ENCODE results near the gene C2CD4A.
A peak's percentile ranks its signal among the peaks of the same experiment; 100 is the strongest.

The C2CD4A gene

DNA sequence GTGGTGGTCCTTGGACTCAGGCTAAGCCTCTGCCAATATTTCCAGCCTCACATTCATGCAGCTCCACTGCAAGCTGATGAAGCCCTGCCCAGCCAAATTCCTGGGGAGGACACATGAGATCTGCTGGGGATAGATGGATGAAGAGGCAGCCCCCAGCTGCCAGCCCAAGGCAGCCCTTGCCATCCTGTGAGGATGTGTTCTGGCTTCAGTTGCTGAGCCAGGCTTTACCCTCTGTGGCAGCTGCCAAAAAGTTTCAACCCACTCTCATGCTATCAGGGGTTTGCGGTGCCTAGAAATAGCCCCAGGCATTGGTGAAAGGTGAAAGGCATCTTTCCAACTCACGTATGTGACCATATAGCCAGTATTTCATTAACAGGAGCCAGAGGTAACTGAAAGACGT is 37.6 kb downstream of the C2CD4A start:
- DNase-seq = no peak

DNA sequence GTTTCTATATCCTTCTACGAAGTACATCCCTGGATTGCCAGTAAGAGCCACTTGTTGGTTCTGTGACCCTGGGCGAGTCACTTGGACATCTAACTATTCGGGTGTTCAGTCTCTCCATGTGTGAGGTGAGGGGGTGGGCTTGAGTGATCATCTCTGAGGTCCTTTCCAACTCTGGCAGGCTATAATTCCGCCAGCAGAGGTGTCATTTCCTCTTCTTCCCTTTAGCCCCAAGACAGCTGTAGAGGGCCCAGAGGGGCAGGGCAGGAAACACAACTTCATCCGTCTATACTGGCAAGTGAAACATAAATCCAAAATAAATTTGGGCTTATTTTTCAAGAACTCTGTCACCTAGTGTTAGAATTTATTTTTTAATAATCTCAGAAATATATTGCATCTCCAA is 38.1 kb downstream of the C2CD4A start:
- no peak for DNase-seq

DNA sequence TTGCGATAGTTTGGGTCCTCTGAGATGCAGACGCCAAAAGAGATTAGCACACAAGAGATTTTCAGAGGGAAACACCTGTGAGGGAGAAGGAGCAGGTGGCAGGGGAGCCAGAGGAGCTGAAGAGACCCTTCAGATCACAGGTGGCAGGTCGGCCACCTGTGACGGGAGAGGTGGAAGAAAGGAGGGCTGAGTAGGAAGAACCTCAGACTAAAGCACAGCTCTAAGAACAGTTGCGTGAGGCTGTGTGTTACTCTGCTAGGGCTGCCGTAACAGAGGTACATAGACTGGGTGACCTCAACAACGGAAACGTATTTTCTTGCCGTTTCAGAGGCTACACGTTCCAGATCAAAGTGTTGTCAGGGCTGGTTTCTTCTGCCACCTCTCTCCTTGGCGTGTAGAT is 38.5 kb downstream of the C2CD4A start:
- DNase-seq = no peak

DNA sequence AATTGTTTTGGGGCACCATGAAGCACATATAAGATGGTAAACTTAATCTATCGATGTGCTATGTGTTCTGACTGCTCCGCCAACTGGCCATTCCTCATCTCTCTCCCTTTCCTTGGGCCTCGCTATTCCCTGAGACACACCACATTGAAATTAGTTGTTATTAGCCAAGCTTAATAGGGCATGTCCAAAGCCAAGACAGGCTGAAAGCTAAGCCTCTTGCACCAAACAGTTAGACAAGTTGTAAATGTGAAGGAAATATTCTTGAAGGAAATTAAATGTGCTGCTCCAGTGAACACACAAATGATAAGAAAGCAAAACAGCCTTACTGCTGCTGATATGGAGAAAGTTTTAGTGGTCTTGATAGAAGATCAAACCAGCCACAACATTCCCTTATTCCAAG is 39.3 kb downstream of the C2CD4A start:
- no peak for DNase-seq

DNA sequence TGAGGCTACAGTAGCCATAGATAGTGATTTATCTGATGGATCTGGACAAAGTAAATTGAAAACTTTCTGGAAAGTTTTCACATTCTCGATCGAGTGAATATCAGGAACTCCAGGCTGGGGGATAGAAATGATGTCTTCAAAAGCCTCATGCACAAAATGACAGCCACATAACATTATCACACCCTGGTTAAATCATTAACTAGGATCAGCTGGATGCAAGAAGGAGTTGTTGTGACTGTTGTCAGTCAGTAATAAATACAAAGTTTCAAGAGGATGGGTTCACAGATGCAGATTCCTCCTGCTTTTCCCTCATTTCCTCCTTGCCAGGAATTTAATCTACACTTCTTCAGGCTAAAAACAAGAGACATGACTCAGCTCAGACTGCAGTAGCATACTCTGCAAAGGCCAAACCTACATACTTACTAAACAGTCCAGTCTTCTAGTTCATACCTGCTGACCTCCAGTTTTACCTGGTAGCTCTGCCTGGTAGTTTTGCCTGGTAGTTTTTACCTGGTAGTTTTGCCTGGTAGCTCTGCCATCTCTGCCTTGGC is 40.9 kb downstream of the C2CD4A start:
- DNase-seq = no peak

DNA sequence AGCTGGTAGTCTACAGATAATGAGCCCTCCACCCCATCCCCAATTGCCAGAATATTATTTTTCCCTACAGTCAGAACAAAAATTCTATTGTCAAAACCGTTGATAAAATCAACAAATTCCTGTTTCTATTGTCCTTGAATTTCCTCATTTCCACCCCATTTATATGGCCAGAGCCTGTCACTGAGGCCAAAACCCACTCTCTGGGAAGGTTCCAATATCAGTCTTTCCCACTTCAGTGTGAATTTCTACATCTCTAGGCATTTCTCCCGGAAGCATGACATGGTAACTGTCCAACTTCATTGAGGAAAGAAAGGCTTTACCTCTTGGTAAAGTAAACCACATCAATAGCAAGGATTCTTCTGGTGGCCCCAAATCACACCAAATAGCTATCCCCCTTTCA is 41.6 kb downstream of the C2CD4A start:
- no peak for DNase-seq

DNA sequence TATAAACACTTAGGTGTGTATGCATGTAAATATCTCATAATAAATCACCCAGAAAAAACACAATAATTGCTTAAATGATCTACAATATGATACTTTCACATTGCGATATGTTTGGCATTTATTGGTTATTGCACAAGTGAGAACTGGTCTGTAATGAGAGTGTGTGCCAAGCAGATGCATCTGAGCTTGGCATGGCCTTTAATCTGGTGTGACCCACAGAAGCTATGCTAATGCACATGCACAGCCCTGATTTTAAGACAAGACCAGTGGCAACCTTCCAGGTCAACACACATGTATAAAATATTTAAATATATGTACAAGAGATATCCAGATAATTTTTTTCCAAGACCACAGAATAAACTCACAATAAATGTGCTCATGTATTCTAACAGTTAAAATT is 42.7 kb downstream of the C2CD4A start:
- no peak for DNase-seq

DNA sequence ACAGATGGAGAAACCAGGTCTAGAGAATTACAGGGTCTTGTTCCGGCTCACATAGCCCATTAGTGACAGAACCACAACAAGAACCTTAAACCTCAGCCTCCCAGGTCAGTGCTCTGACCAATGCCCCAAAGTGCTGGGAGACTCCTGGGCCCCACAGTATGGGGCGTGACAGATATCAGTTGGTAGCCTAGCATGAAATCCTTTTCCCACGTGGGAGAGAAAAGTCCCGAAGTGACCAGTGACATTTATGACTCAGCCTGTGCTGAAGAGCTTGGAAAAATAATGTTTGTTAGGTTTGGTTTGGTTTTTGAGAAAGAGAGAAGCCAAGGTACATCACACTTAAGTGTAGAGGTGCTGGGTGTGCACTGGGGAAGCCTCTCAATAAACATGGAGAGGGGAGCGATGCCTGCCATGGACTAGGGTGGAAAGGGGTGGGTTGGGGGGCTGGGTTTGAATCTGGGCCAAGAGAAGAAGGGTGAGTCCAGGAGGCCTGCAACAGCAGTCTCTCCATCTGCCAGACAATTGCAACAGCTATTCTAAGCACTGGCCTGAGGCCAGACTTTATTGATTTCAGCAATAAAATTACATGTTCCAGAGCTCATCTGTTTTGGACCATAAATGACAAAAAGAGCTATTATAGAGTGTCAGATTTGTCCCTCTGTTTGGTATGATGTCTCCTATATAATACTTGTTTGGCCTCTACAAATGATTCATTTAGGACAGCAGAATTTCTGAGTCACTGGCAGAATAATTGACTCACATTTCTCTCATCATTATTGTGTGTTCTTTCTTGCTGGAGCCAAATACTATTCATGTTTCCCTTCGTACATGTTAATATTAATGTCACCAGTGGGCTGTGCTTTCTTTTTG is 43.4 kb downstream of the C2CD4A start:
- no peak for DNase-seq

DNA sequence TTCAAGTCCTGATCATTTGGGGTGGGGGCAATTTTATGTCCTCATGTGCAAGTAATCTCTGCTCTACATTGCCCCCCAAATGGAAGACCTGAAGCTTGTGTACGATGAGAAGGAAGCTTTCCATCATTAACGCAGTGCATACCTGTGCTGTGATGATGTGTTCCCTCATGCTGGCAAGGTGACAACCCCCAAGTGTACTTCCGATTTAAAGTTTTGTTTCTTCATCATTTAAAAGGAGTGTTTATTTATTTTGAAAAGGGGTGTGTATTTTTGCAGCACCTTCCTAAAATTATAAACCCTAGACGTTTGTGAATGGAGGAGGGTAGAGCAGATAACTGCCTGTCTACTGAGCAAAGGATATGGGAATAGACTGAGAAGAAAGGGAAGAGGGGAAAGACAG is 45.3 kb downstream of the C2CD4A start:
- no peak for DNase-seq

DNA sequence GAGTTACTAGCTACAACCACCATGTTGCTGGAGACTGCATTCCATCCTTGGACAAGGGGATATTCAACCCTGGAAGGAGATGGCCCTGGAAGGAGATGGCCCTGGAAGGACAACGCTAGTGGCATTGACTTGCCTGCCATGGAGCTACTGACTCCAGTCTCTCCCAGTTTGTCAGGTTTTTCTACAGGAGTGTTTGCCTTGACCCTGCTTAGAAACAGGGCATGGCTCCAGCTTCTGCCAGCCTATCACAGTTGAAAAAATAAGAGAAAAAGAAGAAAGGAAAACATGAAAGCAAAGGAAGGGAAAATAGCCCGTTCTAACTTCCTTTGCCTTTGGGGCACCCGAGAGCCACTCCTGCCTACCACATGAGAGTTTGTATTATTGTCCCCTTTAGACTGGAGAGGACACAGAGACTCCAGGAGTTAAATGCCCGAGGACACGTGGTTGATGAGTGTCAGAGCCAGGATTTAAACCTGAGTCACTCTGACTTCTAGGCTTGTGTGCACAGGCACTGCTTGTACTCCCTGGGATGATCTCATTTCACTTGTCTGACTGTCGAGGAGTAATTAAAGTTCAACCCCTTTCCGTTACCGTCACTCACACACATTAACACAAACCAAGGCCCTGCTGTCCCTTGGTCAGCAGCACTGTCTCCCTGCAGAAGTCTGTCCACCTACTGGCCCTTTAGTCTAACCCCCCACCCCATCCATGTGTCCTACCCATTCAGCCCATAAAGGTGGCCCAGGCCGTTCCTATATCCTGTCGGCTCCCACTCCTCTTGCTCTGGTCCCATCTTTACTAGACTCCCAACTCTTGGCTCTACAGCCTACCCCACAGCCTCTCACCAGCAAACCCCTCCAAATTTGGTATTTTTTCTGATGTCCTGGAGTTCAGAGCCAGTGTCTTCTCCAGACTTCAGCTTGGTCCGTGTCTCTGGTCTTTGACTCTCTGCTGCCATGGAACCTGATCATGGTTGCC is 46.1 kb downstream of the C2CD4A start:
- no peak for DNase-seq

DNA sequence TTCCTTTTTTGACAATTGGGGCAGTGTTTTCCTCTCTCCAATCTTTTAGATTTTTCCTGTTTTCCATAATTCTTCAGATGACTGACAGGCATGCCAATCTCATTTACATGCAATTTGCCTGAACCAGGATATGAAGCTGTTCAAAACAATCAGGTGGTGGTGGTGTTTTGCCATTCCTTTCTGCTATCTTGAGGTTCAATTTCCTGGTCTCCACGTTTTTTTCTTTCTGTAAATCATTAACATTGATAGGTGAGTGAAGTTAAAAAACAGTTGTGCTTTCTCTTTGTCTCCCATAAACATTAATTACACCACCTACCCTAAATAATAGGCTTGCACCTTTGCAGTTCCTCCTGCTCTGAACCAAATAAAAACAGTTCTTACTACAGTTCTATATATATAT is 49.1 kb downstream of the C2CD4A start:
- no peak for DNase-seq

DNA sequence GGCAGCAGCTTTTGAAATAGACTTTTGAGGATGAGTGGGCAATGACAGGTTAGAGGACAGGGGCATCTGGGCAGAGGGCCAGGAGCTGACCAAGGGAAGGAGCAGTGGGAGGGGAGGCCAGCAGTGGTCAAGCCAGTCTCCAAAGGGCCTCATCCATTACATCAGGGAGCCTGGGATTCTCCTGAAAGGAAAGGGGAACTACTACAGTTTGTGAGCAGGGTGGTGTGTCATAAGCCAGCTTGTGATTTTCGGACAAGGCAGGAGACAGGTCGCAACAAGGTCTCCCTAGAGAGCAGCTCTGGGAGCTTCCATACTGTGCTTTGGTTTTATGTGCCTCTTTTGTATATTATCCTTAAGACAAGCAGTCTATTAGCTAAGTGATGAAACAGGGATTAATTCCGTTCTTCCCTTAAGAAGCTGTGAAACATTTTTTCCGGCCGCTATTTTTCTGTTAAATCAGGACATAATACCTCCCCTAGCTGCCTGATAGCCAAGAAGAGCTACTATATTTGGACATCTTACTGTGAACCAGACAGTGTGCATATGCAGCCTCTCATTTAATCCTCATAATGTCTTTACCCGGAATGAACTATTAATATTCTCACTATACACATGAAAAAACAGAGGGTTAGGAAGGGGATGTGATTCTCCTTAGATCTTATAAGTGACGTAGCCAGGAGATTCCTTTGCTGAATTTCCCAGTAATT is 51.9 kb downstream of the C2CD4A start:
- no peak for DNase-seq

DNA sequence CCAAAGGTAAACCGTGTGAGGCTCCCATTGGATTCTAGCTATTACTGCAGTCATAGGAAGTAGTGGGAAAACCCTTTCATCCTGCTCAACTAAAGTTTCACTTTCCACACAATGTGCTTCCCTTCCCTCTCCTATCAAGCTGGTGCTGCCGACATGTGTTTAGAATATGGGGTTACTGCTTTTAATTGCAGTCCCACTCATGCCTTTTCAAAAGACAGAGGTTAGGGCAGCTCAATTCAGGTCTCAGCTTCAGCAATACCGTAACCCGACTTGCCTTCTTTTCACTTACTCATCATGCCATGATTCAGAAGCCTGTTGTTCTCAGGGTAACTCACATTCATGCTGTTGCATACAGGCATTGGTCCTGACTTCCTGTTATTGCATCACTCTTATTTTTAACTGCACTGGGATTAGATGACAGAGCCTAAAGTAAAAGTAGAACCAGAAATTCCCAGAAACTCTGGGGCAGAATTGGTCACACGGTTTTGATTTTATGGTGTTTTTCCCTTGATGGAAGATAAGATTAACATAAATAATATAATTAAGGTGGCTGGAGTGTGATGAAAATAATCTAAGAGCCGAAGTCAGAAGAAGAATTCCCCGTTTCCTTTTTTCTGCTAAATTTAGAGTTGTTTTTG is 52.6 kb downstream of the C2CD4A start:
- peak; percentile 56 for DNase-seq

DNA sequence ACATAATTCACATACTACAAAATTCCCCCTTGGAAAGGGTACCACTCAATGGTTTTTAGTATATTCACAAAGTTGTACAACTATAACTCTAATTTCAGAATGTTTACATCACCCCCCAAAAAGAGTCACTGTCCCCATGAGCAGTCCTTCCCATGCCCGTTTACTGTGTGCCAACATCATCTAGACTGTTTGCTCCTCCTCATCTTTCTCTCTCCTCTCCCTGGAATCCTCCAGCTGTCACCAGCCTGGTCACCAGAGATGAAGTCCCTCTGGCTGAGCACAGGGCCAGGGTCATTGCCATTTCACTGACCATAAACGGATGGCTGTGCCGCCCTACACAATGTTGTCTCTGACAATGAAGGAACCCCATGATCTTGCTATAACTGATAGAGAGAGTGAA is 53.1 kb downstream of the C2CD4A start:
- no peak for DNase-seq

All from hematopoietic multipotent progenitor cell treated with erythropoietin and hydrocortisone succinate and interleukin-3 and kit ligand, for 4 days (in vitro differentiated cells).